NCI-H1092 treated with DMSO at 0.1 percent for 48 hours (cell line): Measurements from ENCODE around the gene TOMM34.

Experiments used
- DNase-seq: peaks from one replicate; lab custom pipeline; 2025; lab: John Stamatoyannopoulos, UW

Gene TOMM34, protein sequence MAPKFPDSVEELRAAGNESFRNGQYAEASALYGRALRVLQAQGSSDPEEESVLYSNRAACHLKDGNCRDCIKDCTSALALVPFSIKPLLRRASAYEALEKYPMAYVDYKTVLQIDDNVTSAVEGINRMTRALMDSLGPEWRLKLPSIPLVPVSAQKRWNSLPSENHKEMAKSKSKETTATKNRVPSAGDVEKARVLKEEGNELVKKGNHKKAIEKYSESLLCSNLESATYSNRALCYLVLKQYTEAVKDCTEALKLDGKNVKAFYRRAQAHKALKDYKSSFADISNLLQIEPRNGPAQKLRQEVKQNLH

DNA sequence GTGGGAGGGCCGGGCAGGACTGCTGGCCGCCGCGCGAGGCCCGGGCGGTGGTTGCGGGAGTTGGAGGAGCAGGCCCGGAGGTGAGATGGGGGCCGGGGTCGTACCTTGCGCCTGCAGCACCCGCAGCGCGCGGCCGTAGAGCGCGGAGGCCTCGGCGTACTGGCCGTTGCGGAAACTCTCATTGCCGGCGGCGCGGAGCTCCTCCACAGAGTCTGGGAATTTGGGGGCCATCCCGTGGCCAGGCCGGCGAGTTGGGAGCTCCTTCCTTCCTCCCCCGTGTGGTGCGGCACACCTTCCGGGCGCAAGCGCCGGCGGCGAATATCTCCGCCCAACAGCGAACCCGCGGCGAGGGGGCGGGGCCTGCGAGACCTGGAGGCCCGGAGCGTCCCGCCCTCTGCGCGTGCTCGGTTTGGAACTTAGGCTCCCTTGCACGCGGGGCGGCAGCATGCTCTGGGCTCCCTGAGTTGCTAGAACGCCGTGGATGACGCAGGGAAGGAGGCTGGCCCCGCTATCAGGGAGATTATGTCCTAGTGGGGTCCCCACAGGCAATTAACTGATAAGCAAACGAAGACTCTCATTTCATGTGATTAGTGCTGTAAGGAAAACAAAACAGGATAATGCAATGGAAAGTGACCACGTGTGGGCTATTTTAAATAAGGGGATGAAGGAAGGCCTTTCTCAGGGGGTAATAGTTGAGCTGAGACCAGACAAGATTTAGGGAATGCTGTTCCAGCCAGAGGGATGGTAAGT, at the start of gene TOMM34:
Gene TOMM34 (minus strand): TSS at position 295 of the 750 bp plus-strand sequence. CDS start 64 bp downstream, at position 231.
- DNase-seq: peak; percentile 92

DNA sequence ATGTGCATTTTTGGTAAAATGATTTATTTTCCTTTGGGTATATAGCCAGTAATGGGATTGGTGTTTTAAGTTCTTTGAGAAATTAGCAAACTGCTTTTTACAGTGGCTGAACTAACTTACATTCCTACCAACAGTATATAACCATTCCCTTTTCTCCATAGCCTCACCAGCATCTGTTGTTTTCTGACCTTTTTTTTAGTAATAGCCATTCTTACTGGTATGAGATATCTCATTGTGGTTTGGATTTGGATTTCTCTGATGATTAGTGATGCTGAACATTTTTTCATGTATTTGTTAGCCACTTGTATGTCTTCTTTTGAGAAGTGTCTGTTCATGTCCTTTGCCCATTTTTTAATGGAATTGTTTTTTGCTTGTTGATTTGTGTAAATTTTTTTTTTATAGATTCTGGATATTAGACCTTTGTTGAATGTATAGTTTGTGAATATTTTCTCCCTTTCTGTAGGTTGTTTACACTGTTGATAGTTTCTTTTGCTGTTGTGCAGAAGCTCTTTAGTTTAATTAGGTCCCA, 48.4 kb upstream of the TOMM34 start:
- DNase-seq: no peak

- no peak for DNase-seq
Observed at GRCh38 chr20:44997668-44998067, 37.5 kb upstream of the TOMM34 start.

- no peak for DNase-seq
Observed at GRCh38 chr20:44997171-44997570, 37.0 kb upstream of the TOMM34 start.

GRCh38 chr20:44993343-44993742, 33.1 kb upstream of the TOMM34 start:
- DNase-seq: no peak

DNA sequence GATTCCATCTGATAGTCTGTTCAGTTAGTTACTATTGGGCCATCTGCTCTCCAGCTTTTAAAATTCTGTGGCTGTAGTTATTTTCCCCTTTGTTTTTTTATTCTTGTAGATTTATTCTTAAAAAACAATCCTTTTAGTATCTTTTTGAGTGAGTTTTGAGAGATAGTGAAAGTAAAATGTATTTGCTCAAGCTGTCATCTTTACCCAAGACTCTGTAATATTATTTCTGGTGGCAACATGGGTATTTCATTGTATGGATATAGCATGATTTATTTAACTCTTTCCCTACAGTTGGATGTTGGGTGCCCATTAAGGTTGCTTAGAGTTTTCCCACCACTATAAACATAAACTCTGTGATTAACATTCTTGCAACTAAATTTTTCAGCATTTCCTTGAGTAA, 30.8 kb upstream of the TOMM34 start:
- no peak for DNase-seq

GRCh38 chr20:44990425-44990824, 30.2 kb upstream of the TOMM34 start:
- DNase-seq: no peak

DNA sequence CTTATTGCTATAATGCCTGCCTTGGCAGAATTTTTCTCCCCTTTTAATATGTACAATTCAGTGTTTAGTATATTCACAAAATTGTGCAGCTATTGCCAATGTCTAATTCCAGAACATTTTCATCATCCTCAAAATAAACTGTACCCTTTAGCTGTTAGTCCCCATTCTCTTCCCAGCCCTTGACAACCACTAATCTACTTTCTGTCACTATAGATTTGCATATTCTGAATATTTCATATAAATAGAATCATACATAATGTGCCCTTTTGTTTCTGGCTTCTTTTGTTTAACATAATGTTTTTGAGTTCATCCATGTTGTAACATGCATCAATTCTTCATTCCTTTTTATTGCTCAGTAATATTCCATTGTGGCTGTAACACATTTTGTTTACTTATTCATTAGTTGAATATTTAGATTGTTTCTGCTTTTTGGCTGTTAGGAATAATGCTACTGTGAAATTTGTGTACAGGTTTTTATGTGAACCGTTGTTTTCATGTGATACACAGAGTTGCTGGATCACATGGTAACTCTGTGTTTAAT, 28.5 kb upstream of the TOMM34 start:
- DNase-seq: no peak

- DNase-seq: no peak
Observed at GRCh38 chr20:44983093-44983674, 23.0 kb upstream of the TOMM34 start.

DNA sequence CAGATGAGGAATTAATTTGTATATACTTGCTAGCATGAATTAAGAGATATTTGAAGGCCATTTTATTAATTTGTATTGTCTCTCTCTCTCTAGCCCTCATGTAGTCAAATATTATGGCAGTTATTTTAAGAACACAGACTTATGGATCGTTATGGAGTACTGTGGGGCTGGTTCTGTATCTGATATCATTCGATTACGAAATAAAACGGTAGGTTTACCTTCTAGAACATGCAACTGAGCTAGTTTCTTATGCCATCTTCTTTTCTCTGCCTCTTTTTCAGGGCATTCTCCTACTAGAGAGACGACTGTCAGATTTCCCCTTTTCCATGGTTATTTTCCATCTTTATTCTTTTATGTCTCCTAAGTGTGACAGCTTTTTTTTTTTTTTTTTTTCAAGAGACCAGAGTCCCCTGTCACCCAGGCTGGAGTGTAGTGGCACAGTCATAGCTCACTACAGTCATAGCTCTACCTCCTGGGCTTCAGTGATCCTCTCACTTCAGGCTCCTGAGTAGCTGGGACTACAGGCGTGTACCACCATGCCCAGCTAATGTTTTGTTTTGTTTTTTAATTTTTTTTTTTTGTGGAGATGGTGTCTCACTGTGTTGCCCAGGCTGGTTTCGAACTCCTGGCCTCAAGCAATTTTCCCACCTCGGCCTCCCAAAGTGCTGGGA, 21.7 kb upstream of the TOMM34 start:
- DNase-seq: no peak

- no peak for DNase-seq
Observed at GRCh38 chr20:44979090-44979621, 19.0 kb upstream of the TOMM34 start.

DNA sequence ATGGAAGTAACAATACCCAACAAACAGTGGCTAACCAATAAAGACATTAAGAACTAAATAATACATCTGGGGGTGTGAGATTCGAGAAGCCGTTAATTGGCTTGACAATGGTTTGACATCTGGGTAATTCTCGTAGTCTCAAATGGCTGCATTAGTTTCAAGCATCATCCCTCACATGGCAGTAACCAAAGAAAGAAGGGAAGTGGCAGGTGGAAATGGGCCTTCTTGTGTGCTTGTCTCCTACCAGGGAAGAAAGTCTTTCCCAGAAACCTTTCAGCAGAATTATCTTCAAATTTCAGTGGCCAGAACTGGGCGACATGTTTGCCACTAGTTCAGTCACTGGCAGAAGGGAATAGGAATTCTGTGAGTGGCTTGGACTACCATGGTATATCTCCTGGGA, 16.5 kb upstream of the TOMM34 start:
- no peak for DNase-seq

- DNase-seq: no peak
Observed at GRCh38 chr20:44973053-44973452, 12.9 kb upstream of the TOMM34 start.

DNA sequence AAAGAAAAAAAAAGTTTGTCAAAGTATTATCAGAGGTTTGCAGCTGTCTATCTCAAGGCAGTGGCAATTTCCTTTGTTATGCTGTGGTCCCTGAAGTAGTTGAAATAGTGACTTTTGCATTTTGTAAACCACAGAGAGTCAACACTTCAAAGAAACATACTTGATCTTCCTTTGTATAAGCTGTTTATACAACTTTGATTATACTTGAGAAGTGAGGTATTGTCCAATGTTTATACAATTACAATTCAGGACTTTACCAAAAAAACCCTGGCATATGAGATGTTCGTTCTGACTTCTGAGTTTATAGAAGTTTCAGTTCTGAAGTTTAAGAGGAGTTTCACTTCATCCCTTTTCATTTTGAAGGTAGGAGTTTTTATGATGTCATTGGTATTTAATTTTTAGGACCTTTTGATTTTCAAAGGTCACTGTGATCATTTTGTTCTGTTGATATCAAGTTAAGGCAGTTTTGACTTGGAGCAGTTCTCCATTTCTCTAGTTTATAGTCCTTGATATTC, 10.1 kb upstream of the TOMM34 start:
- DNase-seq: no peak

GRCh38 chr20:44969300-44969894, 9.2 kb upstream of the TOMM34 start:
- DNase-seq: no peak

DNA sequence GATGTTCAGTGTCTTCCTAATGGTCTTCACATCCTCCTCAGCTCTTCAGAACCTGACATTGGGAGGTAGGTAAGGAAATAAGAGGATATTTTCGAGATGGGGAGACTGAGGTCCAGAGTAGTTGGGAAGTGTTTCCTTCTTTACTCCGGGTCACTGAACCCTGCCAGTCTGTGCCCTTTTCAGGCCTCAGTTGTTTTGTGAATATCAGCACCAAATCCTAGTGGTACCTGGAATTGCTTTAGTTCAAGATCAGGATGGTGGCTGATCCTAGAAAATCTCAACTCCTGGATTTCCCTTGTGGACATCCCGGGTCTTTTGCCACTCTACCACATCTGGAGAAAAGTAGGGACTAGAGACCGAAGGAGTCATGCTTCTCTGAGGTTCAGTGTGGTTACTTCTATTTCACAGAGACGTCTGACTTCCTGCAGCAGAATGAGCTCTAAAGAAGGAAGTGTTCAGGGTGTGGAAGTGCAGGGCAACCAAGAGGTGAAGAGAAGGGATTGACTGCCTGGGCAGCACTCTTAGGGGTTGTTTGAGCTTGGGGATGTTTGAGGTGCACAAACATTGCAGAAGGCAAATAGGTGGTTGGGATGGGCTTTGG, 7.1 kb upstream of the TOMM34 start:
- DNase-seq: no peak

DNA sequence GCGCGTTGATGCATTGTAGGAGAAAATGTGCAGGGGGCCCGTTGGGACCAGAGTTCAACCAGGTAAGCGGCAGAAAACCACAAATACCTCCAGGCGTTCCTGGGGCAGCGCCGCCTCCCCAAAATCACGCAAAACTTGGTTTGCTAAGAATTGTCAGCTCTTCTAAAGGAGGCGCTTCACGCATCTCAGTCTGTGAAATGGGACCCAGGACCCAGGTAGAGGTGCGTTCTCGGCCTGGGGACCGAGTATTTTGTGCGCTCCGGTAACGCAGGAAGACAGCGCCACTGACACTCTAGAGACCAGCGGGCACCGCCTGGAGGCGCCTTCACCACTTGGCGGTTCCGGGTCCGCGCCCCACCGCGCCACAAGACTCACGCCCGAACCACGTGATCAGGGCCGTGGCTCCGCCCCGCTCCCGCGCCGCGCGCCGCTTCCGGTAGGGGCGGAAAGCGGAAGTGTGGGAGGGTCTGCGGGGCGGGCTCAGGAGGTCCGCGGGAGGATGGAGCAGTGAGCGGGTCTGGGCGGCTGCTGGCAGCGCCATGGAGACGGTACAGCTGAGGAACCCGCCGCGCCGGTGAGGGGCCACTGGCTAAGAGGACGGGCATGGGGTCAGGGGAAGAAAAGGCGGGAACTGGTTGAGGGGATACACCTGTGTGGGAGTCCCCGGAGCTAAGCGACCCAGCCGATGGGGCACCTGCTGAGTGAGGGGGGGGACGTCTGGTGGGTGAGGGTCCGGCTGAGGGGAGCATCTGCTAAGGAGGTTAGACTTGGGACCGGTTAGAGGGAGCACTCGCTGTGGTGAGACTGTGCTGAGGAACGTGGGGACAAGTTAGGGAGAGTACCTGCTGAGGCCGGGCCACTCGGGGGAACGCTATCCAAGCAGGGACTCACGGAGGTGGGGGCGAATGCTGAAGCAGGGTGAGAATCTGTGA, 6.1 kb upstream of the TOMM34 start, which contains the start of gene STK4:
Gene STK4 (plus strand): TSS at position 483 of the 932 bp plus-strand sequence. CDS start 57 bp downstream, at position 540.
- peak; percentile 89 for DNase-seq

- DNase-seq: no peak
Observed at GRCh38 chr20:44965651-44966029, 5.4 kb upstream of the TOMM34 start.
